Heart left ventricle (tissue), 16 donors: Measurements from ENCODE around the gene ADAM33. TPM values are rescaled to one million over a fixed set of nuclear protein-coding genes. Genes with fewer than 3 reads are reported as not detected.

Experiments
- ATAC-seq, 4 donors: fragments of 200-7000 bp; cut with Tn5 transposase; one replicate each; pipeline ENCODE4 v1.9.1; 2020 to 2022; ENCODE audit warnings: moderate library complexity in 4 of 4, mild to moderate bottlenecking in 3 of 4, moderate number of reproducible peaks in 1 of 4
- DNase-seq, 5 donors: peaks; one replicate each; pipeline ENCODE4 v3.0.0-alpha.2; 2020
- H3K27ac ChIP-seq, 12 donors: fragments of 200-600 bp; sonication (generic) in 4 of 12; one replicate each; pipeline versions ENCODE4 v1.5.0 to v1.8.0; 2016 to 2022; ENCODE audit warnings: mild to moderate bottlenecking in 2 of 12
- H3K27me3 ChIP-seq, 9 donors: fragments of 200-600 bp; sonication (generic) in 2 of 9; one replicate each; pipeline versions ENCODE4 v1.5.1 to v1.8.0; 2016 to 2022; ENCODE audit warnings: mild to moderate bottlenecking in 3 of 9
- H3K36me3 ChIP-seq, 9 donors: fragments of 200-600 bp; sonication (generic) in 2 of 9; one replicate each; pipeline versions ENCODE4 v1.5.0 to v1.8.0; 2018 to 2022; ENCODE audit warnings: mild to moderate bottlenecking in 2 of 9
- H3K4me1 ChIP-seq, 12 donors: fragments of 200-600 bp; sonication (generic) in 4 of 12; one replicate each; pipeline versions ENCODE4 v1.5.0 to v1.8.0; 2016 to 2022; ENCODE audit warnings: mild to moderate bottlenecking in 3 of 12
- H3K4me3 ChIP-seq, 12 donors: fragments of 200-600 bp; sonication (generic) in 4 of 12; one replicate each; pipeline versions ENCODE4 v1.5.0 to v1.8.0; 2017 to 2022; ENCODE audit warnings: mild to moderate bottlenecking in 9 of 12, moderate library complexity in 4 of 12
- H3K9me3 ChIP-seq, 12 donors: fragments of 200-600 bp; sonication (generic) in 4 of 12; one replicate each; pipeline versions ENCODE4 v1.5.0 to v1.8.0; 2016 to 2022; ENCODE audit warnings: mild to moderate bottlenecking in 1 of 12
- POLR2A ChIP-seq, 2 donors: fragments of 450-650 bp; IDR thresholded peaks; one replicate each; pipeline ENCODE4 v1.6.1; 2017; ENCODE audit warnings: antibody characterized with exemption in 2 of 2, mild to moderate bottlenecking in 2 of 2, moderate library complexity in 2 of 2
- WGBS, 4 donors: extraction: QIAGEN DNeasy Blood & Tissue Kit in 2 of 4; methylation state at CpG; one replicate each; pipeline versions ENCODE4 v1.1.5 to v1.1.7; 2013 to 2018; 5-methylcytosine and 5-hydroxymethylcytosine counted together
- intact Hi-C, 10 donors: fragments of 100-400 bp; cut with DNase I; formaldehyde crosslinking; loops; one replicate each; pipeline versions ENCODE4 v1.11.1 to v1.14.2; 2022
- polyA plus RNA-seq, 2 donors: library from polyadenylated mRNA; stranded (reverse); fragments of 200-250 nt; gene quantifications; one replicate each; pipeline ENCODE4 v1.2.3, GENCODE V29; 2013
- total RNA-seq, 9 donors: library from RNA; depleted of rRNA in 2 of 9; stranded (reverse); fragments of >200 nt in 2 of 9; fragmentation: NEBNext Ultra II Directional in 3 of 9; extraction: Animal tissue kit (Norgen Biotek cat#: 25700) in 3 of 9; gene quantifications; one replicate each; pipeline versions ENCODE4 v1.1.0 to v1.2.4, GENCODE V29; 2016 to 2023
- TF ChIP-seq, protein P1 (sequence below), 12 donors: fragments of 200-600 bp; sonication (generic) in 4 of 12; IDR thresholded peaks; one replicate each; pipeline versions ENCODE4 v1.5.0 to v1.8.0; 2018 to 2022; ENCODE audit warnings: antibody characterized with exemption in 12 of 12, mild to moderate bottlenecking in 5 of 12
- donor health status: ischemic (EF 13 %, LVEDD 7.1; RV severe dilation, severe dysfunction).
- donor health status: healthy with polysubstance abuse.
- donor health status: DM: no; HTN: yes; CAD: no.
- donor health status: DM: no; HTN: no; CAD: no.
- donor health status: ischemic (EF 25% LVEDD 6.9; RV normal size, moderate dysfunction).
- donor health status: ischemic (EF 25% LVEDD 5.7; RV mildly dilated, moderate dysfunction).
- donor health status: healthy.
- donor health status: DM: yes; HTN: yes; CAD: no.
- donor health status: ischemic (EF 35%, LVEDD 5.7; RV mildly dilated, moderate dysfunction).
- donor health status: nonischemic (EF 11% LVEDD 7.7; RV severe dilation, severe dysfunction).
- donor health status: DM: yes; HTN: yes; CAD: no.
- donor health status: PGD.
- donor health status: ischemic (EF 29% LVEDD 5.4; RV normal size, mild dysfunction).
- donor health status: nonischemic (EF 23%, LVEDD 6.1; RV moderate dilation, normal function).

ADAM33 gene
- total and polyA plus RNA-seq, 11 donors: 2.3 to 21.2 (median 3.5) TPM

DNA sequence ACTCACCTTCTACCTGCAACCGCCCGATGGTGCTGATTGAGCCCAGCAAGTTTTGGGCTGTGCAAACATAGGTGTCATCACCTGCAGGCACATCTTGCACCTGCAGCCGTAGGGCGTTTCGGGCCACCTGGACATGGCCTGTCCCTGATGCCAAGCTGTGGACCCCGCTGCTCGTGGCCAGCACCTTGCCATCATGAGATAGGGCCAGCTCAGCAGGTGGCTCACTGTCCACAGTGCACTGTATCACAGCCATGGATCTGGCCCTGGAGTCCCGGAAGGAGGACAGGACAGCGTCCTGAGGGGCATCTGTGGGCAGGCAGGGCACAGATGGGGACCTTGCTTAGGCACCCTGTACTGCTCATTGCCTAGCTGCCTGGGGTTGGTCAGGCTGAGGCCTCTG lies 10.1 kb upstream of the ADAM33 start:
- DNase-seq (peak in 1 of 5 donors; percentile 56), ATAC-seq (no peak)
- Histone ChIP-seq H3K4me1 (peaks cover 0 to 9% (median 6%) of the 10 kb centered on the region in 12 donors), H3K27me3 (no peaks in the 10 kb centered on the region), H3K36me3 (peaks cover 0 to 31% (median 0%) of the 10 kb centered on the region in 9 donors), H3K9me3 (peaks cover 0 to 7% (median 0%) of the 10 kb centered on the region in 12 donors), H3K27ac (no peak overlapping the region), H3K4me3 (no peak overlapping the region)
- intact Hi-C loops: no loop called here
- no peak for TF ChIP-seq POLR2A (IDR thresholded peaks at IDR 0.05)
- TF ChIP-seq, protein P1, sequence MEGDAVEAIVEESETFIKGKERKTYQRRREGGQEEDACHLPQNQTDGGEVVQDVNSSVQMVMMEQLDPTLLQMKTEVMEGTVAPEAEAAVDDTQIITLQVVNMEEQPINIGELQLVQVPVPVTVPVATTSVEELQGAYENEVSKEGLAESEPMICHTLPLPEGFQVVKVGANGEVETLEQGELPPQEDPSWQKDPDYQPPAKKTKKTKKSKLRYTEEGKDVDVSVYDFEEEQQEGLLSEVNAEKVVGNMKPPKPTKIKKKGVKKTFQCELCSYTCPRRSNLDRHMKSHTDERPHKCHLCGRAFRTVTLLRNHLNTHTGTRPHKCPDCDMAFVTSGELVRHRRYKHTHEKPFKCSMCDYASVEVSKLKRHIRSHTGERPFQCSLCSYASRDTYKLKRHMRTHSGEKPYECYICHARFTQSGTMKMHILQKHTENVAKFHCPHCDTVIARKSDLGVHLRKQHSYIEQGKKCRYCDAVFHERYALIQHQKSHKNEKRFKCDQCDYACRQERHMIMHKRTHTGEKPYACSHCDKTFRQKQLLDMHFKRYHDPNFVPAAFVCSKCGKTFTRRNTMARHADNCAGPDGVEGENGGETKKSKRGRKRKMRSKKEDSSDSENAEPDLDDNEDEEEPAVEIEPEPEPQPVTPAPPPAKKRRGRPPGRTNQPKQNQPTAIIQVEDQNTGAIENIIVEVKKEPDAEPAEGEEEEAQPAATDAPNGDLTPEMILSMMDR (IDR thresholded peaks at IDR 0.05): no peak
- 90 to 97% (median 93%) methylated on average over 6 to 9 of the region's 9 CpGs for WGBS, 4 donors

DNA sequence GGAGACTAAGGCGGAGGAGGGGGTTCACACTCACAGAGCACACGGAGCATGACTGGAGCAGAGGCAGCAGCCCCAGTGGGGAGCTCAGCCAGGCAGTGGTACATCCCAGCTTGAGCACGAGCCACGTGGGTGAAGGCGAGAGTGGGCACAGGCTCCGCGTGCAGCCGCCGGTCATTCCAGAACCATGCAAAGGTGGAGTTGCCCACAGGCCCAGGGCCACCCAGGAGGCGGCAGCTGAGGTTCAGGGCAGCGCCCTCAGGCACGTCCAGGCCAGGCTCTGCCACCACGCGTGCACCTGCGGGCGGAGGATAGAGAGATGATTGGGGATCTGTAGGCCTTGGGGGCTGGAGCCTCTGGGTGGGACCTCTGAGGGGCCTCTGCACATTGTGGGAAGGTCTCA lies 9.5 kb upstream of the ADAM33 start:
- Histone ChIP-seq H3K9me3 (peaks cover 0 to 2% (median 0%) of the 10 kb centered on the region in 12 donors), H3K36me3 (peaks cover 0 to 31% (median 0%) of the 10 kb centered on the region in 9 donors), H3K4me3 (no peak overlapping the region), H3K4me1 (peaks cover 0 to 13% (median 11%) of the 10 kb centered on the region in 12 donors), H3K27me3 (no peaks in the 10 kb centered on the region), H3K27ac (no peak overlapping the region)
- 93 to 95% (median 94%) methylated on average over 5 to 16 of the region's 16 CpGs for WGBS, 4 donors
- DNase-seq (peak in 1 of 5 donors; percentile 53), ATAC-seq (no peak)
- intact Hi-C loops: no loop called here
- TF ChIP-seq, protein P1 (IDR thresholded peaks at IDR 0.05): no peak
- no peak for TF ChIP-seq POLR2A (IDR thresholded peaks at IDR 0.05)

DNA sequence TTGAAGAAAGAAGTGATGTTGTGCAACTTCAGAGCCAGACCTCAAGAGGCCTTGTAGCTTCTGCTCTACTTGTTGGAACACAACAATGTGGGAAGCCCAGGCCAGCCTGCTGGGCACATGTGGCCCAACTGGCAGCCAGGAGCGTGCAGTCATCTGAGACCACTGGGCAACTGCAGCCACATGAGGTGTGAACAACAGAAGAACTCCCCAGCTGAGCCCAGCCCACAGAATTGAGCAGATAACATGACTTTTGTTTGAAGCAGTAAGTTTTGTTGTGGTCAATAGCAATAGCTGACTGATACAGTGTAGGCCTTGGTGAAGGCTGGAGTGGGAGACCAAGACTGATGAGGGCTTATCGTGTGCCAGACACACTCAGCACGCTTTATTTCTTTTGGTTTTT lies 8.6 kb upstream of the ADAM33 start:
- H3K4me3 ChIP-seq: no peak overlapping the region
- DNase-seq: peak in 1 of 5 donors; percentile 47
- H3K27me3 ChIP-seq: no peaks in the 10 kb centered on the region
- H3K4me1 ChIP-seq: peaks cover 0 to 15% (median 12%) of the 10 kb centered on the region in 12 donors
- 96 to 100% (median 96%) methylated on average over 3 of the region's 3 CpGs for WGBS, 4 donors
- H3K27ac ChIP-seq: no peak overlapping the region
- peaks cover 0 to 31% (median 0%) of the 10 kb centered on the region in 9 donors for H3K36me3 ChIP-seq
- no peak for ATAC-seq
- intact Hi-C loops: no loop called here
- no peaks in the 10 kb centered on the region for H3K9me3 ChIP-seq
- TF ChIP-seq, protein P1 (IDR thresholded peaks at IDR 0.05): no peak
- TF ChIP-seq POLR2A (IDR thresholded peaks at IDR 0.05): no peak

DNA sequence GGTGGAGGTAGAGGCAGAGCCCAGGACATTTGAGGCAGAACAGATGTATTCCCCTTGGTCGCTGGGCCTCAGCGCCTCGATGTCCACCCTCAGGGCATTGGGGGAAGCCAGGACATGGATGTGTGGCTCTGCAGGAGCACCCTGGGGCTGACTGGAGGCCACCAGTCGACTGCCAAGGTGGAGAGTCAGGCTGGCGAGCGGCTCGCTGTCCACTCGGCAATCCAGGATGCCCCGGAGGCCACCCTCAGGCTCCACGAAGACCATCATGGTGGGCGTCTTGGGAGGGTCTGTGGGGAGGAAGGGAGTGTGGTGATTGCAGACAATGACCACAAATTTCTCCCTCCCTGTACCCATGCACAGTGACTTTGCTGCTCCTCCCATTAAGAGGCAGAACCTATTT lies 8.2 kb upstream of the ADAM33 start:
- H3K4me1 ChIP-seq: peaks cover 0 to 15% (median 12%) of the 10 kb centered on the region in 12 donors
- no peaks in the 10 kb centered on the region for H3K9me3 ChIP-seq
- ATAC-seq (no peak), DNase-seq (peak in 1 of 5 donors; percentile 47)
- 88 to 100% (median 92%) methylated on average over 4 to 11 of the region's 11 CpGs for WGBS, 4 donors
- intact Hi-C loops: no loop called here
- H3K27me3 ChIP-seq: no peaks in the 10 kb centered on the region
- TF ChIP-seq, protein P1 (IDR thresholded peaks at IDR 0.05): no peak
- no peak for TF ChIP-seq POLR2A (IDR thresholded peaks at IDR 0.05)
- H3K4me3 ChIP-seq: no peak overlapping the region
- peaks cover 0 to 29% (median 0%) of the 10 kb centered on the region in 9 donors for H3K36me3 ChIP-seq
- no peak overlapping the region for H3K27ac ChIP-seq
